HCT116 (cell line): ENCODE results near the gene AK4. TPM values are rescaled to one million over a fixed set of nuclear protein-coding genes. Genes with fewer than 3 reads are reported as not detected.

Experiments
- ATAC-seq: fragments of 200-7000 bp; cut with Tn5 transposase; 2 replicates; pipeline ENCODE4 v1.9.1; 2020; ENCODE audit warnings: mild to moderate bottlenecking, moderate library complexity
- BruUV-seq: library from RNA; stranded (reverse); fragments of 400-500 nt; replicated peaks from 2 replicates; lab custom pipeline; 2021; lab: Mats Ljungman, UMichigan
- CTCF ChIA-PET: fragments of 300-600 bp; sonication (Branson Sonifier 250); formaldehyde crosslinking; loops from one replicate; lab custom pipeline; 2021; ENCODE audit warnings: antibody characterized with exemption; lab: Charles Lee
- POLR2A ChIA-PET: fragments of 300-600, 350-600 bp; sonication (Branson Sonifier 250); formaldehyde crosslinking; loops from one replicate; lab custom pipeline; 2021; ENCODE audit warnings: antibody characterized with exemption; lab: Charles Lee
- RAD21 ChIA-PET, 2 experiments: fragments of 300-600 bp; sonication (Branson Sonifier 250); formaldehyde crosslinking; loops; one replicate each; lab custom pipeline; 2023; ENCODE audit warnings: low total read pairs in 2 of 2; ENCODE audit not compliant: uncharacterized antibody in 2 of 2, unreplicated experiment in 2 of 2, low non-redundant PET in 1 of 2; lab: Charles Lee
- DNase-seq: peaks from one replicate; pipeline ENCODE4 v3.0.0-alpha.2; 2010; ENCODE audit warnings: low read depth, low spot score
- H2AFZ ChIP-seq: fragments of 200-600 bp; shearing (Covaris generic), sonication (generic); 2 replicates; pipeline ENCODE4 v1.6.1; 2017; ENCODE audit warnings: low read depth, mixed run types, mixed read lengths, antibody characterized with exemption, low read length; ENCODE audit not compliant: poor library complexity, severe bottlenecking
- H3K27ac ChIP-seq: 2 replicates; pipeline ENCODE4 v1.5.1; 2012; ENCODE audit warnings: low read depth, low read length
- H3K27me3 ChIP-seq: fragments of 200-600 bp; sonication (generic); 2 replicates; pipeline ENCODE4 v1.6.1; 2016; ENCODE audit warnings: mixed run types, low read length, mixed read lengths; ENCODE audit not compliant: insufficient read depth
- H3K36me3 ChIP-seq, 2 experiments: fragments of 200-500 bp in 1 of 2; fragments of 200-600 bp in 1 of 2; sonication (Bioruptor generic) in 1 of 2; sonication (generic) in 1 of 2; 2 replicates each; pipeline versions ENCODE4 v1.5.1 to v1.6.1; 2014 to 2016; ENCODE audit warnings: low read length in 2 of 2, inconsistent platforms in 1 of 2, mixed read lengths in 1 of 2, mixed run types in 1 of 2; ENCODE audit not compliant: insufficient read depth in 2 of 2, control insufficient read depth in 1 of 2
- H3K4me1 ChIP-seq, 2 experiments: fragments of 200-600 bp in 1 of 2; sonication (generic) in 1 of 2; 2 replicates each; pipeline versions ENCODE4 v1.5.1 to v1.6.1; 2012 to 2017; ENCODE audit warnings: low read length in 2 of 2, inconsistent platforms in 1 of 2, mild to moderate bottlenecking in 1 of 2, mixed read lengths in 1 of 2, mixed run types in 1 of 2, moderate library complexity in 1 of 2; ENCODE audit not compliant: insufficient read depth in 2 of 2, control insufficient read depth in 1 of 2
- H3K4me2 ChIP-seq: fragments of 200-600 bp; sonication (generic); 2 replicates; pipeline ENCODE4 v1.6.1; 2017; ENCODE audit warnings: mixed run types, low read length, mixed read lengths
- H3K4me3 ChIP-seq, 2 experiments: fragments of 200-600 bp in 1 of 2; sonication (generic) in 1 of 2; replicated peaks in 1 of 2; 2 replicates each; pipeline ENCODE4 v1.5.1; 2011 to 2016; ENCODE audit warnings: low read length in 2 of 2, control low read depth in 1 of 2, low read depth in 1 of 2, mild to moderate bottlenecking in 1 of 2, mixed read lengths in 1 of 2, mixed run types in 1 of 2
- H3K79me2 ChIP-seq: fragments of 200-600 bp; sonication (generic); 2 replicates; pipeline ENCODE4 v1.6.1; 2017; ENCODE audit warnings: mild to moderate bottlenecking, mixed run types, low read length, moderate library complexity, mixed read lengths; ENCODE audit not compliant: insufficient read depth
- H3K9ac ChIP-seq: fragments of 200-600 bp; sonication (generic); 2 replicates; pipeline ENCODE4 v1.6.1; 2016; ENCODE audit warnings: low read length, mixed read lengths
- H3K9me2 ChIP-seq: fragments of 200-600 bp; sonication (generic), shearing (Covaris generic); 2 replicates; pipeline ENCODE4 v1.6.1; 2017; ENCODE audit warnings: mixed run types, mild to moderate bottlenecking, moderate library complexity; ENCODE audit not compliant: insufficient read depth
- H3K9me3 ChIP-seq, 2 experiments: fragments of 200-500 bp in 1 of 2; fragments of 200-600 bp in 1 of 2; sonication (Bioruptor generic) in 1 of 2; sonication (generic) in 1 of 2; 2 replicates each; pipeline ENCODE4 v1.6.1; 2014 to 2017; ENCODE audit warnings: low read length in 2 of 2, mixed read lengths in 2 of 2, inconsistent platforms in 1 of 2, low read depth in 1 of 2, mild to moderate bottlenecking in 1 of 2, mixed run types in 1 of 2, moderate library complexity in 1 of 2; ENCODE audit not compliant: control insufficient read depth in 1 of 2, insufficient read depth in 1 of 2
- H4K20me1 ChIP-seq: fragments of 200-600 bp; sonication (generic), shearing (Covaris generic); 2 replicates; pipeline ENCODE4 v1.6.1; 2017; ENCODE audit warnings: mixed run types, mild to moderate bottlenecking, moderate library complexity; ENCODE audit not compliant: insufficient read depth
- ATF3 ChIP-seq: IDR thresholded peaks from 2 replicates; pipeline ENCODE4 v1.6.1; 2012
- CBX3 ChIP-seq: IDR thresholded peaks from 2 replicates; pipeline ENCODE4 v1.6.1; 2012; ENCODE audit warnings: low read depth
- CEBPB ChIP-seq: IDR thresholded peaks from 2 replicates; pipeline ENCODE4 v1.6.1; 2012; ENCODE audit warnings: low read depth
- CTCF ChIP-seq, 3 experiments: fragments of 200-600 bp in 1 of 3; sonication (generic) in 1 of 3; IDR thresholded peaks in 2 of 3; conservative IDR thresholded peaks in 1 of 3; 2 replicates each; pipeline ENCODE4 v1.5.1; 2012 to 2017; ENCODE audit warnings: low read depth in 2 of 3, low read length in 2 of 3, antibody characterized with exemption in 1 of 3, borderline replicate concordance in 1 of 3, control low read depth in 1 of 3, mild to moderate bottlenecking in 1 of 3, mixed read lengths in 1 of 3, mixed run types in 1 of 3, moderate library complexity in 1 of 3; ENCODE audit not compliant: insufficient read depth in 1 of 3
- EGR1 ChIP-seq: IDR thresholded peaks from 2 replicates; pipeline ENCODE4 v1.6.1; 2012; ENCODE audit warnings: low read depth
- ELF1 ChIP-seq: IDR thresholded peaks from 2 replicates; pipeline ENCODE4 v1.6.1; 2012; ENCODE audit warnings: low read depth, borderline replicate concordance
- EZH2phosphoT487 ChIP-seq: fragments of 200-600 bp; IDR thresholded peaks from 2 replicates; pipeline ENCODE4 v1.6.1; 2018; ENCODE audit warnings: antibody characterized with exemption, borderline replicate concordance
- JUND ChIP-seq: IDR thresholded peaks from 2 replicates; pipeline ENCODE4 v1.6.1; 2012
- POLR2AphosphoS5 ChIP-seq: IDR thresholded peaks from 2 replicates; pipeline ENCODE4 v1.6.1; 2011; ENCODE audit warnings: mild to moderate bottlenecking, low read depth, low read length, moderate library complexity
- RAD21 ChIP-seq: IDR thresholded peaks from 2 replicates; pipeline ENCODE4 v1.6.1; 2012; ENCODE audit warnings: low read depth, mild to moderate bottlenecking
- SIN3A ChIP-seq: IDR thresholded peaks from 2 replicates; pipeline ENCODE4 v1.6.1; 2012; ENCODE audit warnings: low read depth
- SP1 ChIP-seq: IDR thresholded peaks from 2 replicates; pipeline ENCODE4 v1.6.1; 2012; ENCODE audit warnings: low read depth
- SRF ChIP-seq: IDR thresholded peaks from 2 replicates; pipeline ENCODE4 v1.6.1; 2012; ENCODE audit warnings: low read depth
- TCF7L2 ChIP-seq: IDR thresholded peaks from 2 replicates; pipeline ENCODE4 v1.7.0; 2011; ENCODE audit warnings: borderline replicate concordance, inconsistent platforms; ENCODE audit not compliant: insufficient read depth, insufficient read length; ENCODE audit errors: extremely low read depth
- ZBTB33 ChIP-seq: IDR thresholded peaks from 2 replicates; pipeline ENCODE4 v1.6.1; 2011; ENCODE audit warnings: mild to moderate bottlenecking, low read length, moderate library complexity; ENCODE audit not compliant: insufficient replicate concordance; ENCODE audit errors: extremely low read depth
- ZFX ChIP-seq: fragments of 450-650 bp; IDR thresholded peaks from 2 replicates; pipeline ENCODE4 v1.6.1; 2017
- intact Hi-C: fragments of 100-400 bp; cut with micrococcal nuclease; formaldehyde crosslinking; loops from 2 replicates; pipeline ENCODE4 v1.10.0; 2022
- total RNA-seq: library from RNA; stranded (reverse); gene quantifications from one replicate; pipeline ENCODE4 v1.2.1, GENCODE V29; 2021; ENCODE audit not compliant: unreplicated experiment
- TF ChIP-seq, protein P1 (sequence below): IDR thresholded peaks from 2 replicates; pipeline ENCODE4 v1.6.1; 2012
- TF ChIP-seq, protein P2 (sequence below): IDR thresholded peaks from 2 replicates; pipeline ENCODE4 v1.6.1; 2012; ENCODE audit warnings: low read depth

The AK4 gene
- total RNA-seq, 1 experiment from 2014 or later: 51.5 TPM

GRCh38 chr1:65105596-65105995 is 42.4 kb upstream of the AK4 start:
- POLR2A ChIA-PET: no interaction called here

More at GRCh38 chr1:65105596-65105995, 42.4 kb upstream of the AK4 start:
- RAD21 ChIA-PET: no interaction called here
- no peaks in the 10 kb centered on the region for H3K9me3 ChIP-seq
- TF ChIP-seq TCF7L2 (no peak), SP1 (no peak), ZBTB33 (no peak), ELF1 (no peak), EZH2phosphoT487 (no peak), ZFX (no peak), POLR2AphosphoS5 (no peak), SIN3A (no peak), ATF3 (no peak), CEBPB (no peak), RAD21 (no peak), CTCF (IDR thresholded peaks at IDR 0.05 in 2 of 3, conservative IDR thresholded peaks at IDR 0.05 in 1 of 3; ENCODE audit: borderline replicate concordance in 1 of 3, insufficient read depth in 1 of 3, low read depth in 2 of 3, low read length in 2 of 3) (no peak), SRF (no peak), EGR1 (no peak), JUND (no peak), CBX3 (no peak)
- TF ChIP-seq, protein P1, sequence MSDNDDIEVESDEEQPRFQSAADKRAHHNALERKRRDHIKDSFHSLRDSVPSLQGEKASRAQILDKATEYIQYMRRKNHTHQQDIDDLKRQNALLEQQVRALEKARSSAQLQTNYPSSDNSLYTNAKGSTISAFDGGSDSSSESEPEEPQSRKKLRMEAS: no peak
- TF ChIP-seq, protein P2, sequence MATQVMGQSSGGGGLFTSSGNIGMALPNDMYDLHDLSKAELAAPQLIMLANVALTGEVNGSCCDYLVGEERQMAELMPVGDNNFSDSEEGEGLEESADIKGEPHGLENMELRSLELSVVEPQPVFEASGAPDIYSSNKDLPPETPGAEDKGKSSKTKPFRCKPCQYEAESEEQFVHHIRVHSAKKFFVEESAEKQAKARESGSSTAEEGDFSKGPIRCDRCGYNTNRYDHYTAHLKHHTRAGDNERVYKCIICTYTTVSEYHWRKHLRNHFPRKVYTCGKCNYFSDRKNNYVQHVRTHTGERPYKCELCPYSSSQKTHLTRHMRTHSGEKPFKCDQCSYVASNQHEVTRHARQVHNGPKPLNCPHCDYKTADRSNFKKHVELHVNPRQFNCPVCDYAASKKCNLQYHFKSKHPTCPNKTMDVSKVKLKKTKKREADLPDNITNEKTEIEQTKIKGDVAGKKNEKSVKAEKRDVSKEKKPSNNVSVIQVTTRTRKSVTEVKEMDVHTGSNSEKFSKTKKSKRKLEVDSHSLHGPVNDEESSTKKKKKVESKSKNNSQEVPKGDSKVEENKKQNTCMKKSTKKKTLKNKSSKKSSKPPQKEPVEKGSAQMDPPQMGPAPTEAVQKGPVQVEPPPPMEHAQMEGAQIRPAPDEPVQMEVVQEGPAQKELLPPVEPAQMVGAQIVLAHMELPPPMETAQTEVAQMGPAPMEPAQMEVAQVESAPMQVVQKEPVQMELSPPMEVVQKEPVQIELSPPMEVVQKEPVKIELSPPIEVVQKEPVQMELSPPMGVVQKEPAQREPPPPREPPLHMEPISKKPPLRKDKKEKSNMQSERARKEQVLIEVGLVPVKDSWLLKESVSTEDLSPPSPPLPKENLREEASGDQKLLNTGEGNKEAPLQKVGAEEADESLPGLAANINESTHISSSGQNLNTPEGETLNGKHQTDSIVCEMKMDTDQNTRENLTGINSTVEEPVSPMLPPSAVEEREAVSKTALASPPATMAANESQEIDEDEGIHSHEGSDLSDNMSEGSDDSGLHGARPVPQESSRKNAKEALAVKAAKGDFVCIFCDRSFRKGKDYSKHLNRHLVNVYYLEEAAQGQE: no peak
- no peak overlapping the region for H2AFZ ChIP-seq
- DNase-seq (no peak), ATAC-seq (0 out of 2 replicates have a peak, but pooled peaks have one; percentile 27)
- H3K4me2 ChIP-seq: 0 out of 2 replicates have a peak overlapping the region, but pooled peaks have one; percentile 12
- no peaks in the 10 kb centered on the region for H4K20me1 ChIP-seq
- H3K9ac ChIP-seq: no peak overlapping the region
- intact Hi-C loops: no loop called here
- no peaks in the 10 kb centered on the region for H3K79me2 ChIP-seq
- no peaks in the 10 kb centered on the region for H3K36me3 ChIP-seq
- no TSS peak for BruUV-seq
- H3K27me3 ChIP-seq: no peaks in the 10 kb centered on the region
- no peaks in the 10 kb centered on the region for H3K9me2 ChIP-seq
- CTCF ChIA-PET: no interaction called here
- no peak overlapping the region for H3K27ac ChIP-seq
- H3K4me3 ChIP-seq: no peak overlapping the region
- H3K4me1 ChIP-seq: peaks cover 0 to 8% of the 10 kb centered on the region in 2 experiments; a peak in 1 of 4 replicates
